Loucy (cell line): ENCODE results near the gene MEPCE.

Source experiments
- H2AFZ ChIP-seq: fragments of 200-600 bp; sonication (generic); 2 replicates; pipeline ENCODE4 v1.6.0; 2016; ENCODE audit warnings: antibody characterized with exemption, mild to moderate bottlenecking, low read length, moderate library complexity
- H3F3A ChIP-seq: fragments of 200-600 bp; 2 replicates; pipeline ENCODE4 v1.6.0; 2016; ENCODE audit warnings: antibody characterized with exemption, low read depth, mild to moderate bottlenecking
- H3K27me3 ChIP-seq: fragments of 200-600 bp; sonication (generic); 2 replicates; pipeline ENCODE4 v1.6.1; 2014; ENCODE audit warnings: low read length, mild to moderate bottlenecking; ENCODE audit not compliant: insufficient read depth, poor library complexity, severe bottlenecking
- H3K36me3 ChIP-seq: fragments of 200-600 bp; sonication (generic); 2 replicates; pipeline ENCODE4 v1.6.1; 2016; ENCODE audit warnings: low read length; ENCODE audit not compliant: insufficient read depth
- H3K4me1 ChIP-seq: fragments of 200-600 bp; sonication (generic); 2 replicates; pipeline ENCODE4 v1.5.1; 2014; ENCODE audit warnings: low read length, mild to moderate bottlenecking; ENCODE audit not compliant: insufficient read depth, poor library complexity, severe bottlenecking
- H3K4me2 ChIP-seq: fragments of 200-600 bp; sonication (generic); 2 replicates; pipeline ENCODE4 v1.6.0; 2014; ENCODE audit warnings: antibody characterized with exemption, low read length, low read depth, mild to moderate bottlenecking; ENCODE audit not compliant: poor library complexity, severe bottlenecking
- H3K4me3 ChIP-seq: fragments of 200-600 bp; sonication (generic); 2 replicates; pipeline ENCODE4 v1.5.1; 2014; ENCODE audit warnings: low read length, mild to moderate bottlenecking, mixed read lengths; ENCODE audit not compliant: poor library complexity, severe bottlenecking
- H3K79me2 ChIP-seq: fragments of 200-600 bp; sonication (generic); 2 replicates; pipeline ENCODE4 v1.6.1; 2014; ENCODE audit warnings: low read length; ENCODE audit not compliant: insufficient read depth
- H3K9ac ChIP-seq: fragments of 200-600 bp; sonication (generic); 2 replicates; pipeline ENCODE4 v1.6.0; 2014; ENCODE audit warnings: mild to moderate bottlenecking, low read depth, low read length, moderate library complexity; ENCODE audit not compliant: poor library complexity, severe bottlenecking
- H3K9me2 ChIP-seq: fragments of 200-600 bp; sonication (generic); replicated peaks from 2 replicates; pipeline ENCODE4 v1.6.1; 2016; ENCODE audit warnings: low read depth, low read length, mixed read lengths
- H3K9me3 ChIP-seq: fragments of 200-600 bp; sonication (generic); 2 replicates; pipeline ENCODE4 v1.6.1; 2014; ENCODE audit warnings: mild to moderate bottlenecking, antibody characterized with exemption, low read length, low read depth; ENCODE audit not compliant: insufficient read depth
- H4K20me1 ChIP-seq: fragments of 200-600 bp; sonication (generic); 2 replicates; pipeline ENCODE4 v1.6.0; 2014; ENCODE audit warnings: antibody characterized with exemption, low read length, mild to moderate bottlenecking; ENCODE audit not compliant: insufficient read depth, poor library complexity, severe bottlenecking
- EZH2phosphoT487 ChIP-seq: fragments of 200-600 bp; IDR thresholded peaks from 2 replicates; pipeline ENCODE4 v1.6.1; 2018; ENCODE audit warnings: antibody characterized with exemption, mild to moderate bottlenecking, moderate library complexity, borderline replicate concordance
- TF ChIP-seq, protein P1 (sequence below): fragments of 200-600 bp; sonication (generic); conservative IDR thresholded peaks from 2 replicates; pipeline ENCODE4 v1.5.1; 2014; ENCODE audit warnings: mild to moderate bottlenecking, antibody characterized with exemption, low read length

MEPCE gene

DNA sequence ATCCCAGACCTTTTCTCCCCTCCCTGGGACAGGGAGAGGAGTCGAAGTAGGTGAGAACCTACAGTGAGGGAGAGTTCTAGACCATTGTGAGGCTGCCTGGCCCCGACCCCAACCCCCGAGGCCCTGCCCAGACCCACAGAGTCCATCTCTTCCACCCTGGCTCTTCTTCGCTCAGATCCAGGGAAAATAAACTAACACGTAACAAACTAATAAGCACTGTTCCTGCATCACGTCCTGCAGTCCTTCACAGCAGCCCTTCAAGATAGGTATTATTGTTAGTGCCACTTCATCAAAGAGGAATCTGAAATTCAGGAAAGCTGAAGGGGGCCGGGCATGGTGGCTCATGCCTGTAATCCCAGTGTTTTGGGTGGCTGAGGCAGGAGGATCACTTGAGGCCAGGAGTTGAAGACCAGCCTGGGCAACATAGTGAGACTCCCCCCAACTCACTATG, 34.6 kb downstream of the MEPCE start, which contains the start of gene SPACDR:
TSS of gene SPACDR (minus strand) at position 51 of the 451 bp plus-strand sequence. CDS start 235 bp downstream, outside the sequence.
- TF ChIP-seq EZH2phosphoT487: no peak
- TF ChIP-seq, protein P1, sequence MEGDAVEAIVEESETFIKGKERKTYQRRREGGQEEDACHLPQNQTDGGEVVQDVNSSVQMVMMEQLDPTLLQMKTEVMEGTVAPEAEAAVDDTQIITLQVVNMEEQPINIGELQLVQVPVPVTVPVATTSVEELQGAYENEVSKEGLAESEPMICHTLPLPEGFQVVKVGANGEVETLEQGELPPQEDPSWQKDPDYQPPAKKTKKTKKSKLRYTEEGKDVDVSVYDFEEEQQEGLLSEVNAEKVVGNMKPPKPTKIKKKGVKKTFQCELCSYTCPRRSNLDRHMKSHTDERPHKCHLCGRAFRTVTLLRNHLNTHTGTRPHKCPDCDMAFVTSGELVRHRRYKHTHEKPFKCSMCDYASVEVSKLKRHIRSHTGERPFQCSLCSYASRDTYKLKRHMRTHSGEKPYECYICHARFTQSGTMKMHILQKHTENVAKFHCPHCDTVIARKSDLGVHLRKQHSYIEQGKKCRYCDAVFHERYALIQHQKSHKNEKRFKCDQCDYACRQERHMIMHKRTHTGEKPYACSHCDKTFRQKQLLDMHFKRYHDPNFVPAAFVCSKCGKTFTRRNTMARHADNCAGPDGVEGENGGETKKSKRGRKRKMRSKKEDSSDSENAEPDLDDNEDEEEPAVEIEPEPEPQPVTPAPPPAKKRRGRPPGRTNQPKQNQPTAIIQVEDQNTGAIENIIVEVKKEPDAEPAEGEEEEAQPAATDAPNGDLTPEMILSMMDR: no peak
- H3K4me3 ChIP-seq: no peak within 1 kb of the TSS
- H3K36me3 ChIP-seq: peaks cover 22% of the 10 kb centered on the region; the same call in 1 of the 2 replicates
- no peaks in the 10 kb centered on the region for H3K9me2 ChIP-seq
- H3K79me2 ChIP-seq: no peaks in the 10 kb centered on the region
- no peak within 1 kb of the TSS for H2AFZ ChIP-seq
- no peaks in the 10 kb centered on the region for H3K9me3 ChIP-seq
- H3K27me3 ChIP-seq: no peaks in the 10 kb centered on the region
- no peak within 1 kb of the TSS for H3K9ac ChIP-seq
- H3K4me2 ChIP-seq: no peak within 1 kb of the TSS
- H3K4me1 ChIP-seq: no peaks in the 10 kb centered on the region
- H3F3A ChIP-seq: no peaks in the 10 kb centered on the region
- peaks cover 14% of the 10 kb centered on the region for H4K20me1 ChIP-seq

GRCh38 chr7:100464791-100465190, 35.2 kb downstream of the MEPCE start:
- no peaks in the 10 kb centered on the region for H3K27me3 ChIP-seq
- H3K9me2 ChIP-seq: no peaks in the 10 kb centered on the region
- TF ChIP-seq, protein P1: no peak
- no peak for TF ChIP-seq EZH2phosphoT487
- H3K36me3 ChIP-seq: peaks cover 22% of the 10 kb centered on the region; the same call in 1 of the 2 replicates
- H3K4me2 ChIP-seq: no peak overlapping the region
- H2AFZ ChIP-seq: no peak overlapping the region
- H3F3A ChIP-seq: no peaks in the 10 kb centered on the region
- no peaks in the 10 kb centered on the region for H3K9me3 ChIP-seq
- peaks cover 18% of the 10 kb centered on the region for H4K20me1 ChIP-seq
- H3K4me1 ChIP-seq: peaks cover 5% of the 10 kb centered on the region
- H3K79me2 ChIP-seq: no peaks in the 10 kb centered on the region
- no peak overlapping the region for H3K9ac ChIP-seq
- H3K4me3 ChIP-seq: no peak overlapping the region

- no peak overlapping the region for H2AFZ ChIP-seq
- no peak overlapping the region for H3K4me2 ChIP-seq
- no peak overlapping the region for H3K9ac ChIP-seq
- H3F3A ChIP-seq: no peaks in the 10 kb centered on the region
- no peak overlapping the region for H3K4me3 ChIP-seq
- no peaks in the 10 kb centered on the region for H3K79me2 ChIP-seq
- peaks cover 21% of the 10 kb centered on the region for H4K20me1 ChIP-seq
- no peaks in the 10 kb centered on the region for H3K27me3 ChIP-seq
- peaks cover 22% of the 10 kb centered on the region; the same call in 1 of the 2 replicates for H3K36me3 ChIP-seq
- no peaks in the 10 kb centered on the region for H3K9me2 ChIP-seq
- TF ChIP-seq, protein P1: no peak
- no peak for TF ChIP-seq EZH2phosphoT487
- no peaks in the 10 kb centered on the region for H3K9me3 ChIP-seq
- H3K4me1 ChIP-seq: peaks cover 5% of the 10 kb centered on the region
Observed at GRCh38 chr7:100465299-100465698, 35.7 kb downstream of the MEPCE start.
